OCI-LY1 (cell line): ENCODE data around the gene C2orf74.

Experiments used
- EZH2 ChIP-seq: fragments of 200-600 bp; sonication (generic), shearing (Covaris generic); IDR thresholded peaks from 2 replicates; pipeline ENCODE4 v1.8.0; 2017; ENCODE audit warnings: borderline replicate concordance, mixed run types, mild to moderate bottlenecking, antibody characterized with exemption, low read length, moderate library complexity, mixed read lengths
- TF ChIP-seq, protein P1 (sequence below): fragments of 200-600 bp; sonication (generic), shearing (Covaris generic); IDR thresholded peaks from 2 replicates; pipeline ENCODE4 v1.5.1; 2017; ENCODE audit warnings: mild to moderate bottlenecking, antibody characterized with exemption, low read length, moderate library complexity, mixed read lengths

DNA sequence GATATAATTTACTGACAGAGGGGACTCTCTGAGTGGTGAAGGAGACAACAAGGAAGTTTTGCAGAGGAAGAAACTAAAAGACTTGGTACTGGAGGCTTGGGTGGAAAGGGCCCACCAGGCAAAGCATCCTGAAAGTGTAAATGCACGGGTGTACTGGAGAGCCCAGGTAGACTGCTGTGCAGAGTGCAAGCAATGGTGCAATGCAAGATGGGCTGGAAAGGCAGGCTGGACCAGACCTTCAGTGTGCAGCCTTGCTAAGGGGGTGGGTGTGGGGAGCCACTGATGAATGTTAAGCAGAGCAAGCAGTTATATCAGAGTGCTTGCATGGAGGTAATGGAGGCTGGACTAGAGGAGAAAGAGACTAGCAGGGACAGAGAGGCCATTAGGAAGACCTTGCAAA lies 10.7 kb downstream of the C2orf74 start:
- no peak for TF ChIP-seq EZH2
- TF ChIP-seq, protein P1, sequence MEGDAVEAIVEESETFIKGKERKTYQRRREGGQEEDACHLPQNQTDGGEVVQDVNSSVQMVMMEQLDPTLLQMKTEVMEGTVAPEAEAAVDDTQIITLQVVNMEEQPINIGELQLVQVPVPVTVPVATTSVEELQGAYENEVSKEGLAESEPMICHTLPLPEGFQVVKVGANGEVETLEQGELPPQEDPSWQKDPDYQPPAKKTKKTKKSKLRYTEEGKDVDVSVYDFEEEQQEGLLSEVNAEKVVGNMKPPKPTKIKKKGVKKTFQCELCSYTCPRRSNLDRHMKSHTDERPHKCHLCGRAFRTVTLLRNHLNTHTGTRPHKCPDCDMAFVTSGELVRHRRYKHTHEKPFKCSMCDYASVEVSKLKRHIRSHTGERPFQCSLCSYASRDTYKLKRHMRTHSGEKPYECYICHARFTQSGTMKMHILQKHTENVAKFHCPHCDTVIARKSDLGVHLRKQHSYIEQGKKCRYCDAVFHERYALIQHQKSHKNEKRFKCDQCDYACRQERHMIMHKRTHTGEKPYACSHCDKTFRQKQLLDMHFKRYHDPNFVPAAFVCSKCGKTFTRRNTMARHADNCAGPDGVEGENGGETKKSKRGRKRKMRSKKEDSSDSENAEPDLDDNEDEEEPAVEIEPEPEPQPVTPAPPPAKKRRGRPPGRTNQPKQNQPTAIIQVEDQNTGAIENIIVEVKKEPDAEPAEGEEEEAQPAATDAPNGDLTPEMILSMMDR = no peak
